22Rv1 (cell line): ENCODE results near the gene DSTN.

Source experiments
- H3K27ac ChIP-seq: fragments of 450-650 bp; 2 replicates; pipeline ENCODE4 v1.5.1; 2017
- CTCF ChIP-seq: fragments of 450-650 bp; IDR thresholded peaks from 2 replicates; pipeline ENCODE4 v1.5.1; 2017; ENCODE audit warnings: mild to moderate bottlenecking
- ZFX ChIP-seq: fragments of 450-650 bp; IDR thresholded peaks from 2 replicates; pipeline ENCODE4 v1.6.1; 2017; ENCODE audit warnings: antibody characterized with exemption, borderline replicate concordance

The DSTN gene

GRCh38 chr20:17537959-17538358 is 31.9 kb upstream of the DSTN start:
- no peak for TF ChIP-seq CTCF
- TF ChIP-seq ZFX = no peak
- no peak overlapping the region for H3K27ac ChIP-seq

GRCh38 chr20:17538517-17539170 is 31.2 kb upstream of the DSTN start:
- TF ChIP-seq ZFX = no peak
- TF ChIP-seq CTCF = no peak
- H3K27ac ChIP-seq = no peak overlapping the region

- H3K27ac ChIP-seq = no peak overlapping the region
- TF ChIP-seq CTCF = no peak
- no peak for TF ChIP-seq ZFX
These were observed 28.3 kb upstream of the DSTN start for GRCh38 chr20:17541596-17541995.

GRCh38 chr20:17541996-17542395 is 27.9 kb upstream of the DSTN start:
- TF ChIP-seq CTCF (no peak), ZFX (no peak)
- no peak overlapping the region for H3K27ac ChIP-seq

- TF ChIP-seq ZFX (no peak), CTCF (no peak)
- H3K27ac ChIP-seq = no peak overlapping the region
These were observed 27.4 kb upstream of the DSTN start for GRCh38 chr20:17542481-17542880.

GRCh38 chr20:17542993-17543412 is 26.9 kb upstream of the DSTN start:
- H3K27ac ChIP-seq = no peak overlapping the region
- no peak for TF ChIP-seq CTCF
- no peak for TF ChIP-seq ZFX

- H3K27ac ChIP-seq = no peak overlapping the region
- TF ChIP-seq ZFX (no peak), CTCF (no peak)
These were observed 26.2 kb upstream of the DSTN start for GRCh38 chr20:17543531-17544131.
